GM19467 (cell line): ENCODE data around the gene HDAC6.
"Not testable (repeated sequence)": the region's sequence is repeated elsewhere in the genome, so short reads cannot be mapped to it uniquely, and the experiment has no call there.

Source experiments
- ATAC-seq: cut with Tn5 transposase; IDR thresholded peaks from one replicate; pipeline ENCODE4 v1.9.1; 2021; ENCODE audit warnings: mild to moderate bottlenecking, moderate library complexity; ENCODE audit not compliant: unreplicated experiment

HDAC6 gene

DNA sequence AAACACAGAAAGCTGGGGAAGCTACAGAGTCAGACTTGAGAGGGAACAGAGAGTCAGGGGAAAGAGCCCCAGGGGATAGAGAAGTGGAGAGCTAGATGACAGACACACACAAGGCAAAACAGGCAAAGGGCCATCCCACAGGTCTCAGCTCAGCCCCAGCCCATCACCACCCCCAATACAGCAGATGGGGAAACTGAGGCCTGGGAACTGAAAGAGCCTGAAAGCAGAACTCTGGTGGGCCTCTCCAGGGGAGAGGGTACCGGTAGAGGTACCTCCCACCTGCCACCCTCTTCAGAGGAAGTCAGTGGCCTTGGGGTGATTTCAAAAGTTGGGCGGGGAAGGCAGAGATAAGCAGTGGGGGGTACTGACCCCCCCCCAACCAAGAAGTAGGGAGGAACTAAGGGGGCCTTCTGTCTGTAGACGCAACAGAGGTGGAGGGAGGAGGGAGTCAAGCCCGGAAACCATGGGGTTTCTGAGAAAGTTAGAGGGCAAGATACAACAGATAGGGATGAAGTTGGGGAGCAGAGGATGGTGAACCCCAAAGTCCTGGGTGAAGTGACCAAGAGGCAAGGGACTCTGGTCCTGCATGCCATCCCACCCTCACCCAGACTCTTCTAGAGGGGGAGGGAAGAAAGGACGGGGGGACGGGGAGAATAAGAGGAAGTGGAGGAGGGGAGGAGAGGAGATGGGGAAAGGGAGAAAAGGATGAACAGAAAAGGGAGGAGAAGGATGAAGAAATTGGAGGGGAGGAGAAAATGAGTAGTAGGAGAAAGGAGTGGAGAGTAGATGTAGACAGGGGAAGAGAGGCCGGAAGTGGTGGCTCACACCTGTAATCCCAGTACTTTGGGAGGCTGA lies 12.3 kb upstream of the HDAC6 start:
- ATAC-seq, result no peak

GRCh38 chrX:48790477-48790876 lies 11.4 kb upstream of the HDAC6 start:
- ATAC-seq, result no peak

GRCh38 chrX:48791063-48791820 lies 10.6 kb upstream of the HDAC6 start:
- no peak for ATAC-seq

- no peak for ATAC-seq
These were observed 9.6 kb upstream of the HDAC6 start for GRCh38 chrX:48792219-48792618.

DNA sequence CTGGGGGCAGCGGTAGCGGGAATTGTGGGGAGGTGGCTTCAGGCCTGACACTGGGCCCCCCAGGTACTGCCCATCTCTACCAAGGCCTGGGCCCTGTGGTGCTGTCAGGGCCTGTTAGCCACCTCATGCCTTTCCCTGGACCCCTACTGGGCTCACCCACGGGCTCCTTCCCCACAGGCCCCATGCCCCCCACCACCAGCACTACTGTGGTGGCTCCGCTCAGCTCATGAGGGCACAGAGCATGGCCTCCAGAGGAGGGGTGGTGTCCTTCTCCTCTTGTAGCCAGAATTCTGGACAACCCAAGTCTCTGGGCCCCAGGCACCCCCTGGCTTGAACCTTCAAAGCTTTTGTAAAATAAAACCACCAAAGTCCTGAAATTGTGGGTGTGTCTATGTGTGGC lies 7.9 kb upstream of the HDAC6 start:
- no peak for ATAC-seq

DNA sequence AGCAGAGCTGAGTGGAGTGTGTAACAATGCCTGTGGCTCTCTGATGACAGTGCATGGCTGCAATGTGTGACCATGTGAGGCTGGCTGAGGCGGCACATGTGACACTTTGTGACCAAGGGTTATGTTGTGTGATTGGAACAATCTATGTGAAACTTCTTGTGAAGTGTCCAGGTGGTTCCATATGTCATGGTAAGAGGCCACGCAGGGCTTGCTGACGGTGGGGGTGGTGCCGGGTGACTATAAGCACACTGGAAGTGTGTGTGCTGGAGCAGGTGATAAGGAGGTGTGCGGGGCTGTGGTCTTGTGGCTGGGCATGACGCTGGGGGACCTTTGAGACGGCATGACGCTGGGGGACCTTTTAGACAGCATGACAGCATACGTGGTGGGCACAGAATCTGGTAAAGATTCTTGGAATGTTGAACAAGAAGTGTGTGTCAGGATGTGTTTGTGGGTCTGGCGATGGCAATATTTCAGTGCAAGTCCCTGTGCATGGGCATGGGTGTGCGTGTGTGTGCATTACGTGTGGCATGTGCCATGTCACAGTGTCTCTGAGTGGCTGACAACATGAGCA lies 7.4 kb upstream of the HDAC6 start:
- no peak for ATAC-seq

DNA sequence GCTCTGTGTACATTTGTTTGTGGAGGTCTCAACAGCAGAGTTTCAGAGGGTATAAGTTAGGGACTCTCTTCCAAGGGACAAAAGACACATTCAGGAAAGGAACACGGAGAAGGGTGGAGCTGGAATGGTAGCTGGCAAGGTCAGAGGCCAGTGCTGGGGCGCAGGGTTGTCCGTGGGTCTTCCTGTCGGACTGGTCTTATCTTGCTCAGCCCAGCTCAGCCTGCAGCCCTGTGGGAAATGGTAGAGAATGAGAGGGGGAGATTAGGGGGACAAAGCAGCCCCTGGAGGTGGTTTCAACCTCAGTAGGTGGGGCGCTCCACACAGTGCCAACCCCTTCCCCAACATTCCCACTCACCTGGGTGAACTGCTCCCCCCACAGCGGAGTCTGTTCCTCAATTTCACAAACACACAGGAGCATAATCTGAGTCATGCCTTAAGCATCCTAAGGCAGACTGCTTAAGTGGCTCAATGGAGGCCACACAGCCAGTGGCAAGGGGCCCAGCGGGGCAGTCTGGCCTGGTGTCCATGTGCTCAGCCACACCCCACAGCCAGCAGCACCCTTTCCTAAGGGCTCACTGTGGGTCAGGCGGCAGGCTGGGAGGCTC lies 6.9 kb upstream of the HDAC6 start:
- ATAC-seq, result no peak

- ATAC-seq, result no peak
These were observed 3.5 kb upstream of the HDAC6 start for GRCh38 chrX:48798318-48798717.

- ATAC-seq, result no peak
These were observed 1.1 kb upstream of the HDAC6 start for GRCh38 chrX:48800574-48801279.

- peak; percentile 33 for ATAC-seq
These were observed 430 bp downstream of the HDAC6 start for GRCh38 chrX:48802089-48802904.

- ATAC-seq, result no peak
These were observed 986 bp downstream of the HDAC6 start for GRCh38 chrX:48802905-48803200.

- ATAC-seq, result no peak
These were observed 4.2 kb downstream of the HDAC6 start for GRCh38 chrX:48806081-48806480.

- ATAC-seq, result no peak
These were observed 11.8 kb downstream of the HDAC6 start for GRCh38 chrX:48813644-48814043.

- no peak for ATAC-seq
These were observed 12.9 kb downstream of the HDAC6 start for GRCh38 chrX:48814722-48815121.

GRCh38 chrX:48815266-48815665 lies 13.4 kb downstream of the HDAC6 start:
- ATAC-seq, result no peak

GRCh38 chrX:48816014-48816810 lies 14.3 kb downstream of the HDAC6 start:
- ATAC-seq, result no peak

- ATAC-seq, result no peak
These were observed 16.2 kb downstream of the HDAC6 start for GRCh38 chrX:48818098-48818497.

GRCh38 chrX:48818866-48819265 lies 17.0 kb downstream of the HDAC6 start:
- no peak for ATAC-seq

DNA sequence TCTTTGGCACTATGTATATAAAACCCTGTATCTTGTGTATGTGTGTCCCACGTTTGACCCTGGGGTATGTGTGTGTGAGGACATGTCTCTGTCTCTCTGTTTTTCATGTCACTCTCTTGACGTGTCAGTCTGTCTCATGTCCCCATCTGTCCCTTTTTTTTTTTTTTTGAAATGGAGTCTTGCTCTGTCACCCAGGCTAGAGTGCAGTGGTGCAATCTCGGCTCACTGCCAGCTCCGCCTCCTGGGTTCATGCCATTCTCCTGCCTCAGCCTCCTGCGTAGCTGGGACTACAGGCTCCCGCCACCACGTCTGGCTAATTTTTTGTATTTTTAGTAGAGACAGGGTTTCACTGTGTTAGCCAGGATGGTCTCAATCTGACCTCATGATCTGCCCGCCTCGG lies 17.5 kb downstream of the HDAC6 start:
- ATAC-seq, result not testable (repeated sequence)
